GM06990 (cell line): ENCODE data around the gene DLG2.
A peak's percentile ranks its signal among the peaks of the same experiment; 100 is the strongest.

ENCODE experiments used
- DNase-seq: peaks from one replicate; pipeline ENCODE4 v3.0.0-alpha.2; 2011; ENCODE audit not compliant: insufficient read length; ENCODE audit errors: extremely low read depth
- H3K27me3 ChIP-seq: replicated peaks from 2 replicates; pipeline ENCODE4 v1.6.0; 2011; ENCODE audit warnings: low read length; ENCODE audit not compliant: control insufficient read depth, insufficient read depth
- H3K36me3 ChIP-seq: 2 replicates; pipeline ENCODE4 v1.5.1; 2011; ENCODE audit warnings: low read length; ENCODE audit not compliant: control insufficient read depth, insufficient read depth
- H3K4me3 ChIP-seq: replicated peaks from 2 replicates; pipeline ENCODE4 v1.5.1; 2011; ENCODE audit warnings: low read depth, mild to moderate bottlenecking, control low read depth, low read length
- TF ChIP-seq, protein P1 (sequence below): IDR thresholded peaks from 2 replicates; pipeline ENCODE4 v1.5.1; 2011; ENCODE audit warnings: low read length, control low read depth, mild to moderate bottlenecking, inconsistent platforms; ENCODE audit not compliant: insufficient read depth, poor library complexity, severe bottlenecking

Gene DLG2

DNA sequence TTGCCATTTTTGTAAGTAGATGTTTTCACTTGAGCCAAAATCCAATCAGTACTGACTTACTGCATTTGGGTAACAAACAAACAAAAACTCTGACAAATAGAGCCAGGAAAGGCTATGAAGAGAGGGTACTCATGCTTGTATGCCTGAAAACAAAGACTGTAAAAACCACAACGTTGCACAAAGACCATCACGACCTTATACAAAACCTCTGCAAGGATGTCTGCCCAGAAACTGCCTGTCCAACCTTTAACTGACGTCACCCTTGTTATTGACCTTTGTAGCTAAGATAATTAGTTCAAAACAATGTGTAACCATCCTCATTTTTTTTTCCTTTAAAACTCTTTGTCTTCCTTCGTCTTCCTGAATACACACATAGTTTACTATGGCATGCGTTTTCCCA is 38.6 kb upstream of the DLG2 start:
- no peak for DNase-seq

DNA sequence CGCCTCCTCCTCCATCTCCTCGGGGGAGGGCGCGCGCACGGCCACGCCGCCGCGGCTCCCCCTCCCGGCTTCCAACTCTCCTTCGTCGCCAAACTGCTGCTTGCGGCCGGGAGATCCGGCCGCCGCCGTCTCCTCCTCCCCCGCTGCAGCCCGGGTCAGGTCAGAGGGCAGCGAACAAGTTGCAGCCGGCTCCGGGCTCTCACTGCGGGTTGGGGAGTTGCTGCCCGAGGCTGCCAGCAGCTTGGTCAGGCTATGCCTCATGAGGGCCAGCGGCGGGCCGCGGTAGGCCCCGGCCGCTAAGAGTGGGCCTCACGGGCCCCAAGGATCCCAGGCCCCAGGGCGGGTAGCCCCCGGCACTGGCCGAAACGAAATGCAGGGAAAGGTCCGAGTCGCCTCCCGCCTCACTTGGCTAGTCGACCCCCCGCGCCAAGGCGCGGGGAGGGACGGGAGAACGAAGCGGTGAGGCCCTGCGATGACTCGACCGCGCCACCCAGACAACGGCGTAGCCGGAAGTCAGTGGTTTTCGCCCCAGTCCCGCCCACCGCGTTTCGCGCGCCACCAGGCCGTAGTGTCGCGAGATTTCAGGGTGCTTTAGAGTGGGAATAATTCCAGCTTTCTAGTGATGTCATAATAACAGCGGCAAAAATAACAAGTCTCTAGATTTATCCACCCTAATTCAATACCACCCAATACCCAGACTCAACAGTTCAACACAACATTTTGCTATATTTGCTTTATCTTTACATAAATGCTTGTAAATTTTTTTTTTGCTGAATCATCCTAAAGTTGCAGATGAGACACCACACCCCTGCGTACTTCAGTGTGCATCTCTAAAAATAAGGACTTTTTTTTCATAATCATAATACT is 37.7 kb upstream of the DLG2 start, which contains the start of gene CREBZF:
TSS of gene CREBZF (minus strand) at position 515 of the 867 bp plus-strand sequence. CDS start at position 261, 254 bp downstream.
- TF ChIP-seq, protein P1, sequence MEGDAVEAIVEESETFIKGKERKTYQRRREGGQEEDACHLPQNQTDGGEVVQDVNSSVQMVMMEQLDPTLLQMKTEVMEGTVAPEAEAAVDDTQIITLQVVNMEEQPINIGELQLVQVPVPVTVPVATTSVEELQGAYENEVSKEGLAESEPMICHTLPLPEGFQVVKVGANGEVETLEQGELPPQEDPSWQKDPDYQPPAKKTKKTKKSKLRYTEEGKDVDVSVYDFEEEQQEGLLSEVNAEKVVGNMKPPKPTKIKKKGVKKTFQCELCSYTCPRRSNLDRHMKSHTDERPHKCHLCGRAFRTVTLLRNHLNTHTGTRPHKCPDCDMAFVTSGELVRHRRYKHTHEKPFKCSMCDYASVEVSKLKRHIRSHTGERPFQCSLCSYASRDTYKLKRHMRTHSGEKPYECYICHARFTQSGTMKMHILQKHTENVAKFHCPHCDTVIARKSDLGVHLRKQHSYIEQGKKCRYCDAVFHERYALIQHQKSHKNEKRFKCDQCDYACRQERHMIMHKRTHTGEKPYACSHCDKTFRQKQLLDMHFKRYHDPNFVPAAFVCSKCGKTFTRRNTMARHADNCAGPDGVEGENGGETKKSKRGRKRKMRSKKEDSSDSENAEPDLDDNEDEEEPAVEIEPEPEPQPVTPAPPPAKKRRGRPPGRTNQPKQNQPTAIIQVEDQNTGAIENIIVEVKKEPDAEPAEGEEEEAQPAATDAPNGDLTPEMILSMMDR = no peak
- DNase-seq = peak; percentile 97

More for the DNA sequence above, 38.6 kb upstream of the DLG2 start:
- no peaks in the 10 kb centered on the region for H3K27me3 ChIP-seq
- TF ChIP-seq, protein P1 = no peak
- no peak overlapping the region for H3K4me3 ChIP-seq
- H3K36me3 ChIP-seq = no peaks in the 10 kb centered on the region; the same call in 1 of the 2 replicates

DNA sequence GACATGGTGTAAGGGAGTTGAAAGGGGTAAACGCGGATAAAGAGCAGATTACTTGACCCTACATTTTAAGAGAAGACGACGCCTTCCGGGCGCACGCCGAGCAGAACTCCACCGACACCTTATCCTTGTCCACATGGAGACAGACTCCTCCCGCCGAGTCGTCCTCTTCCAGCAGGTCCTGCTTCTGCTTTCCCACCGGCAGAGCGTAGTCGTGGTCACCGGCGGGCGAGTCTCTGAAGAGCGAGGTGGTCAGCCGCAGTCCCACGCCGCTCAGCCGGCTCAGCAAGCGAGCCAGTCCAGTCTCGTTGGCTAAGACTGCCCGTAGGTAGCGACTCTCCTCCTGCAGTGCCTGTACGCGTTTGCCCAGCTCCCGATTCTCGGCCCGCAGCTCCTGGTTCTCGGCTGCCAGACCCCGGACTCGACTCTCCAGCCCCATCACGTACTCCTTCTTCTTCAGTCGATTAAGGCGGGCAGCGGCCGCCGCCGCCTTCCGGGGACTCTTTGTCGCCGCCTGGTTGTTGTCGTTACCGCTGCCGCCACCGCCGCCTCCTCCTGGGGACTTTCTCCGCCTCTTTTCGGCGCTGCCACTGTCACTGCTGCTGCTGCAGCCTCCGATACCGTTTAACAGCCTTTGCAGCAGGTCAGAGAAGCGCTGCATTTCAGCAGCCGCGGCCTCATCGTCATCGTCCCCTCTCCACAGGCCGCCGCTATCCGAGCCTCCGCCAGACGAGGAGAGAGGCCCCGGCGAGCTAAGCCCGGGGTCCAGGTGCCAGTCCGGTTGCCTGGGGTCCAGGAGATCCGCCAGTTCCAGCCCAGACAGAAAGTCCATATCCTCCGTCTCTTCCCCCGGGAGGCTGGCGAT is 36.8 kb upstream of the DLG2 start:
- Histone ChIP-seq H3K36me3 (no peaks in the 10 kb centered on the region; the same call in none of the 2 replicates), H3K4me3 (peak overlapping the region; percentile 86), H3K27me3 (no peaks in the 10 kb centered on the region)
- TF ChIP-seq, protein P1 = peak; percentile 69
- peak; percentile 88 for DNase-seq

More for the DNA sequence above, 37.7 kb upstream of the DLG2 start, which contains the start of gene CREBZF:
- Histone ChIP-seq H3K36me3 (no peaks in the 10 kb centered on the region; the same call in none of the 2 replicates), H3K27me3 (no peaks in the 10 kb centered on the region), H3K4me3 (peak within 1 kb of the TSS; percentile 86)

DNA sequence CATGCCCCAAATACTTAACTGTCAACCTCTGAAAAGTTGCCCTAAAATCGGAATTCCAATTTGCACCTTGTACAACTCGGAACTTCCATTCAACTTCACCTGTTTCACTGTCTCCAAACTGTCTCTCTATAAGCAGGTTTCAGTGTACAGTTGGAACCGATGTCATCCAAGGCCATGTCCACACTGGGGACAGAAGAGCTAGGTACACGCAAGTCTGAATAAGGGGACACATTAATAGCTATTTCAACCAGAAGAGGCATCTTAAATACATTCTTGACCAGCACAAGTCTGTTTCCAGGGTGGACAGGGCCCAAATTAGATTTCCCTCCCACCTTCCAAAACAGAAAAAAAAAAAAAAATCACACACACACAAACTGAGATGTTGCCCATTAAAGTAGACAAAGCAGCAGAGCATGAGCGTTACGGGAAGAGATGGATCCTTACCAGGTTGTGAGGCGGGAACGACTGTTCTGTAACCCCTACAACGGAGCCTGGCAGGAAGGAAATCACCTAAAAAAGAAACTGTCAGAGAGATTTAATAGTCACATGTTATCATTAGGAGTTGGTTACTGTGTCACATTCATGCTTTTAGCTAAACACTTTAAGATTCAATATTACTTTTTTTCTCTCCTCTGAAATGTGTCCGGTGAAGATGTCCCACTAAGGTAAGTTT is 36.1 kb upstream of the DLG2 start:
- Histone ChIP-seq H3K36me3 (no peaks in the 10 kb centered on the region; the same call in none of the 2 replicates), H3K27me3 (no peaks in the 10 kb centered on the region), H3K4me3 (peak overlapping the region; percentile 86)
- TF ChIP-seq, protein P1 = no peak
- DNase-seq = no peak

DNA sequence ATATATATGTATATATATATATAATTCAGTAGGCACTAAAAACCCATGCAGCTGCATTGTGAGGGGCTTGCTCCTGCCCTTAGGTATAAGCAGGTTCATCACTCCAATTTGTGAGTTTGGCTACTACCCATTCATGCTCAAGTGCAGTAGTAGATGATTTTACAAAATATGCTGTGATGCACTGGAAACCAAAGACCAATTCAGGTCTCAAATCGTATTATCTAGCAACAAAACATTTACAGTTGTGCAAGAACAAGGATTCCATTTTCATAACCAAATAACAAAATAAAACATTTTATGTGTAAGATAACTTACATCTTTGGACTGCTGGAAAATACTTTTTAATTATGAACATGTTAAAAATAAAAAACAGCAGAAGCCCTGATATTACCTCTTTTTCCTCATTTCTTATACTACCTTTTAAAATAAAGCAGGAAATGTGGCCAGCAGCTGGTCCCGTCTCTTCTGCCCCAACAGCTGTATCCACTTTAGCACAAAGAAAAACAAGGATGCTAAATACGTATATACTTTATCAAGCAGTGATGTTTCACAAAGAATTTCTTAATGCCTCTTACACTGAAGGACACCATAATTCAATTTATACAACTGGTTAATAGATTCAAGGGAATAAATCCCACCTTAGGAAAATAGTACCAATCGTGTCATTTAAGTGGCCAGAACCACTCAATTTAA is 35.0 kb upstream of the DLG2 start:
- TF ChIP-seq, protein P1 = no peak
- no peak for DNase-seq
- Histone ChIP-seq H3K36me3 (no peaks in the 10 kb centered on the region; the same call in none of the 2 replicates), H3K4me3 (peak overlapping the region; percentile 86), H3K27me3 (no peaks in the 10 kb centered on the region)
